Caco-2 (cell line): ENCODE results near the gene KIF2C. TPM values are rescaled to one million over a fixed set of nuclear protein-coding genes. Genes with fewer than 3 reads are reported as not detected.
A peak's percentile ranks its signal among the peaks of the same experiment; 100 is the strongest.

Experiments used
- BruUV-seq: library from RNA; stranded (reverse); fragments of 400-500 nt; replicated peaks from 2 replicates; lab custom pipeline; 2021; lab: Mats Ljungman, UMichigan
- CTCF ChIA-PET: fragments of 300-600 bp; sonication (Branson Sonifier 250); formaldehyde crosslinking; loops from one replicate; lab custom pipeline; 2022; ENCODE audit warnings: antibody characterized with exemption; lab: Charles Lee
- POLR2A ChIA-PET: fragments of 300-600 bp; sonication (Branson Sonifier 250); formaldehyde crosslinking; loops from one replicate; lab custom pipeline; 2022; ENCODE audit warnings: antibody characterized with exemption; lab: Charles Lee
- DNase-seq, 2 experiments: peaks; one replicate each; pipeline versions ENCODE4 v3.0.0 to v3.0.0-alpha.2; 2020 to 2022
- H3K27me3 ChIP-seq: replicated peaks from 2 replicates; pipeline ENCODE4 v1.6.0; 2011; ENCODE audit warnings: low read length; ENCODE audit not compliant: control insufficient read depth, insufficient read depth
- H3K36me3 ChIP-seq: 2 replicates; pipeline ENCODE4 v1.5.1; 2011; ENCODE audit warnings: low read length; ENCODE audit not compliant: control insufficient read depth, insufficient read depth
- H3K4me1 ChIP-seq: fragments of 250-450 bp; sonication (Bioruptor Pico); 2 replicates; pipeline ENCODE4 v1.5.1; 2020; ENCODE audit warnings: mild to moderate bottlenecking
- H3K4me3 ChIP-seq: 2 replicates; pipeline ENCODE4 v1.5.1; 2011; ENCODE audit warnings: low read depth, mild to moderate bottlenecking, control low read depth, low read length
- H3K9me3 ChIP-seq: fragments of 250-450 bp; sonication (Bioruptor Pico); 2 replicates; pipeline ENCODE4 v1.5.1; 2020; ENCODE audit warnings: mild to moderate bottlenecking, moderate library complexity
- H3K27ac Mint-ChIP-seq: one replicate; pipeline ENCODE4 v1.8.0; 2022; ENCODE audit warnings: mixed read lengths; ENCODE audit not compliant: unreplicated experiment
- H3K27me3 Mint-ChIP-seq: one replicate; pipeline ENCODE4 v1.8.0; 2022; ENCODE audit warnings: mixed read lengths; ENCODE audit not compliant: insufficient read depth, unreplicated experiment
- H3K36me3 Mint-ChIP-seq: one replicate; pipeline ENCODE4 v1.8.0; 2022; ENCODE audit warnings: mild to moderate bottlenecking, mixed read lengths; ENCODE audit not compliant: insufficient read depth, unreplicated experiment
- H3K4me1 Mint-ChIP-seq: one replicate; pipeline ENCODE4 v1.8.0; 2022; ENCODE audit warnings: low read depth, mixed read lengths; ENCODE audit not compliant: unreplicated experiment
- H3K4me3 Mint-ChIP-seq: one replicate; pipeline ENCODE4 v1.8.0; 2022; ENCODE audit warnings: mild to moderate bottlenecking, moderate library complexity, mixed read lengths; ENCODE audit not compliant: unreplicated experiment
- H3K9me3 Mint-ChIP-seq: one replicate; pipeline ENCODE4 v1.8.0; 2022; ENCODE audit warnings: mixed read lengths; ENCODE audit not compliant: unreplicated experiment
- CTCF ChIP-seq, 2 experiments: fragments of 200-600 bp in 1 of 2; IDR thresholded peaks; 1 replicate in 1 of 2; 2 replicates in 1 of 2; pipeline versions ENCODE4 v1.5.1 to v1.8.0; 2011 to 2022; ENCODE audit warnings: antibody characterized with exemption in 1 of 2, control low read depth in 1 of 2, inconsistent platforms in 1 of 2, low read depth in 1 of 2, low read length in 1 of 2, mild to moderate bottlenecking in 1 of 2, moderate library complexity in 1 of 2; ENCODE audit not compliant: insufficient read depth in 1 of 2, severe bottlenecking in 1 of 2, unreplicated experiment in 1 of 2
- intact Hi-C: fragments of 100-400 bp; cut with micrococcal nuclease; formaldehyde crosslinking; loops from one replicate; pipeline ENCODE4 v1.10.0; 2022; ENCODE audit not compliant: unreplicated experiment
- total RNA-seq: library from RNA; stranded (reverse); gene quantifications from 2 replicates; pipeline ENCODE4 v1.2.3, GENCODE V29; 2022

The KIF2C gene
- total RNA-seq, 1 experiment from 2014 or later: 61.0 TPM

- Mint-ChIP-seq H3K27me3 (no peaks in the 10 kb centered on the region), H3K36me3 (peaks cover 69% of the 10 kb centered on the region), H3K4me1 (no peaks in the 10 kb centered on the region), H3K9me3 (no peaks in the 10 kb centered on the region), H3K27ac (peak overlapping the region; percentile 81), H3K4me3 (peak overlapping the region; percentile 81)
- TF ChIP-seq CTCF (IDR thresholded peaks at IDR 0.05; ENCODE audit: insufficient read depth in 1 of 2, low read depth in 1 of 2, low read length in 1 of 2, severe bottlenecking in 1 of 2, unreplicated experiment in 1 of 2): no peak
- no peak for DNase-seq
- no peaks in the 10 kb centered on the region for H3K27me3 ChIP-seq
- intact Hi-C loops: no loop called here
- H3K9me3 ChIP-seq: no peaks in the 10 kb centered on the region
- H3K36me3 ChIP-seq: peaks cover 4% of the 10 kb centered on the region
- CTCF ChIA-PET: interaction anchor here (1.7 kb wide), 1 partner anchor 24 kb away, joined by 5 read pairs; the partner anchor contains the start of gene PLK3
- POLR2A ChIA-PET: interaction anchor here (1.6 kb wide), 2 partner anchors 23 to 43 kb away, joined by 7 to 20 read pairs; partner anchors contain the start of gene PLK3
- no TSS peak for BruUV-seq
- peak overlapping the region; percentile 71 for H3K4me3 ChIP-seq
- peaks cover 6% of the 10 kb centered on the region for H3K4me1 ChIP-seq
Measured at GRCh38 chr1:44776730-44777068, 37.1 kb downstream of the KIF2C start.

- Mint-ChIP-seq H3K4me3 (peak overlapping the region; percentile 81), H3K27ac (no peak overlapping the region), H3K36me3 (peaks cover 78% of the 10 kb centered on the region), H3K4me1 (no peaks in the 10 kb centered on the region), H3K27me3 (no peaks in the 10 kb centered on the region), H3K9me3 (no peaks in the 10 kb centered on the region)
- H3K27me3 ChIP-seq: no peaks in the 10 kb centered on the region
- no peaks in the 10 kb centered on the region for H3K9me3 ChIP-seq
- H3K4me1 ChIP-seq: peaks cover 6% of the 10 kb centered on the region
- POLR2A ChIA-PET: no interaction called here
- no peak overlapping the region for H3K4me3 ChIP-seq
- no TSS peak for BruUV-seq
- H3K36me3 ChIP-seq: peaks cover 4% of the 10 kb centered on the region
- intact Hi-C loops: no loop called here
- CTCF ChIA-PET: no interaction called here
- no peak for TF ChIP-seq CTCF (IDR thresholded peaks at IDR 0.05; ENCODE audit: insufficient read depth in 1 of 2, low read depth in 1 of 2, low read length in 1 of 2, severe bottlenecking in 1 of 2, unreplicated experiment in 1 of 2)
- DNase-seq: no peak
Measured at GRCh38 chr1:44777547-44777946, 37.9 kb downstream of the KIF2C start.

- CTCF ChIA-PET: no interaction called here
- Histone ChIP-seq H3K36me3 (peaks cover 4% of the 10 kb centered on the region), H3K4me3 (no peak overlapping the region), H3K27me3 (no peaks in the 10 kb centered on the region), H3K9me3 (no peaks in the 10 kb centered on the region), H3K4me1 (peaks cover 6% of the 10 kb centered on the region)
- POLR2A ChIA-PET: no interaction called here
- TF ChIP-seq CTCF (IDR thresholded peaks at IDR 0.05; ENCODE audit: insufficient read depth in 1 of 2, low read depth in 1 of 2, low read length in 1 of 2, severe bottlenecking in 1 of 2, unreplicated experiment in 1 of 2): no peak
- intact Hi-C loops: no loop called here
- no peak for DNase-seq
- Mint-ChIP-seq H3K27me3 (no peaks in the 10 kb centered on the region), H3K9me3 (no peaks in the 10 kb centered on the region), H3K4me1 (no peaks in the 10 kb centered on the region), H3K27ac (peak overlapping the region; percentile 35), H3K36me3 (peaks cover 82% of the 10 kb centered on the region), H3K4me3 (peak overlapping the region; percentile 81)
- BruUV-seq: no TSS peak
Measured at GRCh38 chr1:44777969-44778635, 38.5 kb downstream of the KIF2C start.
